ACC112 (cell line): ENCODE measurements around the gene COPG1.

Source experiments
- H2AFZ ChIP-seq: fragments of 200-600 bp; sonication (generic); one replicate; pipeline ENCODE4 v1.6.0; 2017; ENCODE audit warnings: antibody characterized with exemption, low read length; ENCODE audit not compliant: unreplicated experiment
- H3K27ac ChIP-seq: fragments of 200-600 bp; sonication (generic); 2 replicates; pipeline ENCODE4 v1.5.1; 2014; ENCODE audit warnings: low read depth, mild to moderate bottlenecking, antibody characterized with exemption, low read length, moderate library complexity
- H3K27me3 ChIP-seq: fragments of 200-600 bp; sonication (generic); 2 replicates; pipeline ENCODE4 v1.6.1; 2014; ENCODE audit warnings: mild to moderate bottlenecking, antibody characterized with exemption, low read length, moderate library complexity, mixed read lengths; ENCODE audit not compliant: insufficient read depth
- H3K36me3 ChIP-seq: fragments of 200-600 bp; sonication (generic); 2 replicates; pipeline ENCODE4 v1.6.1; 2016; ENCODE audit warnings: mild to moderate bottlenecking, antibody characterized with exemption, low read length, moderate library complexity, mixed read lengths; ENCODE audit not compliant: insufficient read depth
- H3K4me1 ChIP-seq: fragments of 200-600 bp; sonication (generic); one replicate; pipeline ENCODE4 v1.6.1; 2016; ENCODE audit warnings: low read length, mixed read lengths; ENCODE audit not compliant: insufficient read depth, unreplicated experiment, control insufficient read depth
- H3K4me3 ChIP-seq: fragments of 200-600 bp; sonication (generic); 2 replicates; pipeline ENCODE4 v1.5.1; 2014; ENCODE audit warnings: mild to moderate bottlenecking, low read depth, low read length
- H3K79me2 ChIP-seq: fragments of 200-600 bp; sonication (generic); one replicate; pipeline ENCODE4 v1.6.0; 2016; ENCODE audit warnings: low read length; ENCODE audit not compliant: control insufficient read depth, unreplicated experiment, insufficient read depth

Gene COPG1

GRCh38 chr3:129280183-129280582 lies 30.8 kb downstream of the COPG1 start:
- Histone ChIP-seq H3K79me2 (peaks cover 15% of the 10 kb centered on the region), H3K36me3 (peaks cover 15% of the 10 kb centered on the region; the same call in 1 of the 2 replicates), H2AFZ (peak overlapping the region; percentile 83), H3K27me3 (no peaks in the 10 kb centered on the region), H3K27ac (no peak overlapping the region), H3K4me1 (peaks cover 27% of the 10 kb centered on the region), H3K4me3 (peak overlapping the region; percentile 97)

GRCh38 chr3:129281726-129282125 lies 32.3 kb downstream of the COPG1 start:
- Histone ChIP-seq H3K4me3 (no peak overlapping the region), H3K27ac (peak overlapping the region; percentile 41), H3K4me1 (peaks cover 27% of the 10 kb centered on the region), H2AFZ (no peak overlapping the region), H3K27me3 (no peaks in the 10 kb centered on the region), H3K79me2 (peaks cover 16% of the 10 kb centered on the region), H3K36me3 (peaks cover 4% of the 10 kb centered on the region; the same call in 1 of the 2 replicates)

DNA sequence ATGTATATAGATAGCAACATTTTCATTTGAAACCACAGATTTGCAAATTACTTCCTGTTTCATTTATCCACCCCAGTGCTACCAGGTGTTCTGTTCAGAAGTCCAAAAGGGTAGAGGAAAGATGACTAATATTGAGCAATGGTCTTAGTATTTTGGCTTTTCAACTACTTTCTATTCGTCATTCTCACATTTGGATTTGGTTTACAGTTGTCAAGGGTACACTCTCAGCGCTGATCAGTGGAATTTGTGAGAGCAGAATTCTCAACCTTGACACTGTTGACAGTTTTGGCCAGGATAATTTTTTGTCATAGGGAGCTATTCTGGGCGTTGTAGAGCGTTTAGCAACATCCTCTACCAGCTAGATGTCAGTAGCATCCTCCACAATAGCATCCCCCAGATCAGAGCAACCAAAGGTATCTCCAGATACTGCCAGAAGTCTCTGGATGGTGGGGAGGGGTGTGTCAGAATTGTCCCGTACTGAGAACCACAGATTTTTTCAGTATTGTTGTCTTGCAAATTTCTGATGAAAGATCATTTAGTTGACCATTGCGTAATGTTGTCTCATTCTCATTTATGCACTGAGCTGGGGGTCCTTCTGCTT lies 33.4 kb downstream of the COPG1 start:
- Histone ChIP-seq H3K27me3 (no peaks in the 10 kb centered on the region), H3K4me1 (peaks cover 25% of the 10 kb centered on the region), H2AFZ (no peak overlapping the region), H3K36me3 (peaks cover 6% of the 10 kb centered on the region; the same call in 1 of the 2 replicates), H3K79me2 (peaks cover 18% of the 10 kb centered on the region), H3K27ac (peak overlapping the region; percentile 41), H3K4me3 (no peak overlapping the region)

GRCh38 chr3:129286081-129286480 lies 36.7 kb downstream of the COPG1 start:
- Histone ChIP-seq H3K27me3 (no peaks in the 10 kb centered on the region), H3K79me2 (peaks cover 6% of the 10 kb centered on the region), H3K27ac (no peak overlapping the region), H3K4me3 (no peak overlapping the region), H2AFZ (no peak overlapping the region), H3K36me3 (peaks cover 6% of the 10 kb centered on the region), H3K4me1 (peaks cover 21% of the 10 kb centered on the region)

DNA sequence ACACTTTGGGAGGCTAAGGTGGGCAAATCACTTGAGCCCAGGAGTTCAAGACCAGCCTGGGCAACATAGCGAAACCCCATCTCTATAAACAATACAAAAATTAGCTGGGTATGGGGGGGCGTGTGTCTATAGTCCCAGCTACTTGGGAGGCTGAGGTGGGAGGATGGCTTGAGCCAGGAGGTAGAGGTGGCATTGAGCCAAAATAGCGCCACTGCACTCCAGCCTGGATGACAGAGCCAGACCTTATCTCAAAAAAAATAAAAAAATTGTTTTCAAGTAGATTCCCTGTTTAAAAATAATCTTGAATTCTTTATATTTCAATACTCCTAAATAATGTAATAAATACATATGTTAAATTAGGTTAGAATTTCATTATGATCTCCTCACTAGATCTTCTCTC lies 39.0 kb downstream of the COPG1 start:
- 0 out of 2 replicates have a peak overlapping the region, but pooled peaks have one; percentile 38 for H3K27ac ChIP-seq

DNA sequence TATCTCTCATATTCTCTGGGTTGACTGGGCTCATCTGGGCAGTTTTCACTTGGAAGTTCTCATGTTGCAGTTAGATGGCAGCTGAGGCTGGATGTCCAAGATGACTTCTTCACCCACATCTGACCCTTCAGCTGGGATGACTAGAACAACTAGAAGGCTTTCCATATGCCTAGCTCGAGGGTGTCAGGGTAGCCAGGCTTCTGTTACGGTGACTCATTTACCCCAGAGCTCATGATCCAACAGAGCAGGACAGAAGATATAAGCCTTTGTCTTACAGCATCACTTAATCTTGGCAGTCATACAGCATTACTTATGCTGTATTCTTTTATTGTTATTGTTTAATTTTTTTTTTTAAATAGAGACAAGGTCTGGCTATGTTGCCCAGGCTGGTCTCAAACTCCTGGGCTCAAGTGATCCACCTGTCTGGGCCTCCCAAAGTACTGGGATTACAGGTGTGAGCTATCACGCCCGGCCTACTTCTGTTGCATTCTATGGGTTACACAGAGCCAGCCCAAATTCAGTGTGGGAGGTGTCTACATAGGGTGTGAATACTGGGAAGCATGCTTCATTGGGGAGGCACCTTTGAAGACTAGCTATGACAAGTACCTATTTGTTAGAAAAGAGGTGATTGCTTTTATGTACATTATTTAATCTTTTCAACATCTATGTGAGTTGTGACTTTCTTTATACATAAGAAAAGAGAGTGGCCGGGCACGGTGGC lies 40.0 kb downstream of the COPG1 start:
- H3K36me3 ChIP-seq: peaks cover 12% of the 10 kb centered on the region
- H3K27ac ChIP-seq: peak overlapping the region; percentile 38; the same call in 1 of the 2 replicates
- H3K79me2 ChIP-seq: peaks cover 3% of the 10 kb centered on the region
- no peaks in the 10 kb centered on the region for H3K27me3 ChIP-seq
- no peak overlapping the region for H3K4me3 ChIP-seq
- H2AFZ ChIP-seq: no peak overlapping the region
- H3K4me1 ChIP-seq: peaks cover 6% of the 10 kb centered on the region

More for the DNA sequence above, 39.0 kb downstream of the COPG1 start:
- H3K4me1 ChIP-seq: peaks cover 6% of the 10 kb centered on the region
- H3K36me3 ChIP-seq: peaks cover 12% of the 10 kb centered on the region
- no peak overlapping the region for H3K4me3 ChIP-seq
- H2AFZ ChIP-seq: no peak overlapping the region
- no peaks in the 10 kb centered on the region for H3K27me3 ChIP-seq
- H3K79me2 ChIP-seq: peaks cover 6% of the 10 kb centered on the region

- Histone ChIP-seq H3K27me3 (no peaks in the 10 kb centered on the region), H2AFZ (no peak overlapping the region), H3K4me1 (peaks cover 6% of the 10 kb centered on the region), H3K36me3 (peaks cover 15% of the 10 kb centered on the region), H3K27ac (no peak overlapping the region), H3K79me2 (peaks cover 3% of the 10 kb centered on the region), H3K4me3 (no peak overlapping the region)
These were observed 42.0 kb downstream of the COPG1 start for GRCh38 chr3:129291236-129291886.

GRCh38 chr3:129295286-129295685 lies 45.9 kb downstream of the COPG1 start:
- Histone ChIP-seq H3K4me1 (no peaks in the 10 kb centered on the region), H3K27me3 (no peaks in the 10 kb centered on the region), H3K36me3 (peaks cover 23% of the 10 kb centered on the region), H3K79me2 (no peaks in the 10 kb centered on the region), H3K4me3 (no peak overlapping the region), H2AFZ (no peak overlapping the region), H3K27ac (no peak overlapping the region)

GRCh38 chr3:129304146-129304961 lies 54.9 kb downstream of the COPG1 start:
- Histone ChIP-seq H3K79me2 (no peaks in the 10 kb centered on the region), H3K27me3 (no peaks in the 10 kb centered on the region), H3K36me3 (peaks cover 4% of the 10 kb centered on the region; the same call in 1 of the 2 replicates), H3K27ac (no peak overlapping the region), H3K4me3 (no peak overlapping the region), H2AFZ (no peak overlapping the region), H3K4me1 (peaks cover 13% of the 10 kb centered on the region)

GRCh38 chr3:129304962-129305222 lies 55.5 kb downstream of the COPG1 start:
- Histone ChIP-seq H2AFZ (no peak overlapping the region), H3K27me3 (no peaks in the 10 kb centered on the region), H3K27ac (no peak overlapping the region), H3K36me3 (peaks cover 4% of the 10 kb centered on the region; the same call in 1 of the 2 replicates), H3K4me1 (peaks cover 13% of the 10 kb centered on the region), H3K4me3 (no peak overlapping the region), H3K79me2 (no peaks in the 10 kb centered on the region)
